Neural crest cell (in vitro differentiated cells): ENCODE data around the gene MYO5A. TPM values are rescaled to one million over a fixed set of nuclear protein-coding genes. Genes with fewer than 3 reads are reported as not detected.

Experiments used
- DNase-seq: peaks from one replicate; pipeline ENCODE4 v3.0.0; 2021; ENCODE audit warnings: low read depth, mixed read lengths, low spot score
- H3K27ac Mint-ChIP-seq: one replicate; pipeline ENCODE4 v1.8.0; 2021; ENCODE audit warnings: mild to moderate bottlenecking, mixed read lengths; ENCODE audit not compliant: unreplicated experiment
- H3K27me3 Mint-ChIP-seq: 2 replicates; pipeline ENCODE4 v1.8.0; 2021; ENCODE audit warnings: low read depth, mild to moderate bottlenecking, mixed read lengths
- H3K36me3 Mint-ChIP-seq: 2 replicates; pipeline ENCODE4 v1.8.0; 2021; ENCODE audit warnings: low read depth, mild to moderate bottlenecking, mixed read lengths
- H3K4me1 Mint-ChIP-seq: 2 replicates; pipeline ENCODE4 v1.8.0; 2021; ENCODE audit warnings: mixed read lengths
- H3K4me3 Mint-ChIP-seq: one replicate; pipeline ENCODE4 v1.8.0; 2021; ENCODE audit warnings: mild to moderate bottlenecking, mixed read lengths
- H3K9me3 Mint-ChIP-seq: 2 replicates; pipeline ENCODE4 v1.8.0; 2021; ENCODE audit warnings: mixed read lengths
- total RNA-seq: library from RNA; stranded (reverse); gene quantifications from 2 replicates; pipeline ENCODE4 v1.2.1, GENCODE V29; 2021
- TF ChIP-seq, protein P1 (sequence below): fragments of 200-600 bp; sonication (generic); conservative IDR thresholded peaks from 2 replicates; pipeline ENCODE4 v1.5.0; 2021; ENCODE audit warnings: antibody characterized with exemption, mild to moderate bottlenecking

The MYO5A gene
- total RNA-seq, 1 donor from 2014 or later = 29.1 TPM

DNA sequence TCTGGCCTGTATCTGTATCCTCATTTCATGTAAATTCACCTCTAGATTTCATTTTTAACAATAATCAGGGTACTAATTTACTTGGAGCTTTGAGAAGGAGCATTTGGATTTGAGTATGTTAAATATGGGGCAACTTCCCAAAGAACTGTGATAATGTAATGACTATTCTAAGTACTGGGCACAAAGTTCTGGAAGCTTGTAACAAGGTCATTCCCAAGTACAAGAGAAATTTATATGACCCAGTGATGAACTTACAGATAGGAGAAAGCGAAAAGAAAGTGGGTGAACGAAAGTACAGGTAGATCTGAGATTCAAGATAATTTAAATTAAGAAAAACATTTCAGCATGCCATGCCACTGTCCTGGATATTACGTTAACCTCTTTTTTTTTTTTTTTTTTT is 93.8 kb downstream of the MYO5A start:
- Mint-ChIP-seq H3K4me3 (no peak overlapping the region), H3K36me3 (no peaks in the 10 kb centered on the region), H3K4me1 (no peaks in the 10 kb centered on the region), H3K27ac (no peak overlapping the region), H3K9me3 (no peaks in the 10 kb centered on the region), H3K27me3 (no peaks in the 10 kb centered on the region)
- TF ChIP-seq, protein P1, sequence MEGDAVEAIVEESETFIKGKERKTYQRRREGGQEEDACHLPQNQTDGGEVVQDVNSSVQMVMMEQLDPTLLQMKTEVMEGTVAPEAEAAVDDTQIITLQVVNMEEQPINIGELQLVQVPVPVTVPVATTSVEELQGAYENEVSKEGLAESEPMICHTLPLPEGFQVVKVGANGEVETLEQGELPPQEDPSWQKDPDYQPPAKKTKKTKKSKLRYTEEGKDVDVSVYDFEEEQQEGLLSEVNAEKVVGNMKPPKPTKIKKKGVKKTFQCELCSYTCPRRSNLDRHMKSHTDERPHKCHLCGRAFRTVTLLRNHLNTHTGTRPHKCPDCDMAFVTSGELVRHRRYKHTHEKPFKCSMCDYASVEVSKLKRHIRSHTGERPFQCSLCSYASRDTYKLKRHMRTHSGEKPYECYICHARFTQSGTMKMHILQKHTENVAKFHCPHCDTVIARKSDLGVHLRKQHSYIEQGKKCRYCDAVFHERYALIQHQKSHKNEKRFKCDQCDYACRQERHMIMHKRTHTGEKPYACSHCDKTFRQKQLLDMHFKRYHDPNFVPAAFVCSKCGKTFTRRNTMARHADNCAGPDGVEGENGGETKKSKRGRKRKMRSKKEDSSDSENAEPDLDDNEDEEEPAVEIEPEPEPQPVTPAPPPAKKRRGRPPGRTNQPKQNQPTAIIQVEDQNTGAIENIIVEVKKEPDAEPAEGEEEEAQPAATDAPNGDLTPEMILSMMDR = no peak
- no peak for DNase-seq

DNA sequence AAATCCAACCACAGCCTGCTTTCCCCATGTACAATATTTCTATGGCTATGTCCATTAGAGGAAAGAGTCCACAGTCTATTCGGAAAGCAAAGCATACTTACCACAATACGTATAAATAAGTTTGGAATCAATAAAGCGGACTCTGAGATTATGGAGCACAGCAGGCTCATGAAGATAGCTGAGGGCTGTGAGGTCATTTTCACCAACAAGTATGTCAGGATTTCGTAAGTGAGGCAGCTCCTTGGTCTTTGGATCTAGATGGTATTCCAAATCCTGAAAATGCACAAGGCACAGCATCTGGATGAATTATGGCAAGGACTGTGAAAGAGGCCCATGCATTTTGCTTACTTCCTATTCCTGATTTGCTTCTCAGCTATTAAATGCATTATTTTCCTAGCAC is 100.4 kb downstream of the MYO5A start:
- no peaks in the 10 kb centered on the region for H3K27me3 Mint-ChIP-seq
- no peaks in the 10 kb centered on the region for H3K9me3 Mint-ChIP-seq
- H3K27ac Mint-ChIP-seq = no peak overlapping the region
- H3K4me3 Mint-ChIP-seq = no peak overlapping the region
- TF ChIP-seq, protein P1 = no peak
- no peaks in the 10 kb centered on the region for H3K36me3 Mint-ChIP-seq
- DNase-seq = no peak
- no peaks in the 10 kb centered on the region for H3K4me1 Mint-ChIP-seq

DNA sequence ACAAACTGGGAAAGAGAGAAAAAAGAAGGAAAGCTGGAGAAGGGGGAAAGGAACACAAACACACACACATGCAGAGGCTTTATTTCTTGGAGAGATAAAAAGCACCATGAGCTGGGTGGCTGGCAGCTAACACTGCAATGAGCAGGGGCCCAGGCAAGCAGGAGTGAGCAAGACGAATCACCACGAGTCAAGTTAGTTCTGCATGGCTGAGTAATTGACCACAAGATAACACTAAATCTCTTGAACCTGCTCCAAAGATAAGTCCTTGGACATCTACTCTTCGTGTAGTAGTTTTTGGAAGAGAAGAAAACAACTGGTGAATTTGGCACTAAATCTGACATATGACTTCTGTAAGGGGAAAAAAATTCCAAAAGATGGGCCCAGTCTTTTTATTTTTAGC is 100.9 kb downstream of the MYO5A start:
- no peaks in the 10 kb centered on the region for H3K9me3 Mint-ChIP-seq
- no peaks in the 10 kb centered on the region for H3K27me3 Mint-ChIP-seq
- H3K4me1 Mint-ChIP-seq = no peaks in the 10 kb centered on the region
- no peaks in the 10 kb centered on the region for H3K36me3 Mint-ChIP-seq
- no peak overlapping the region for H3K4me3 Mint-ChIP-seq
- TF ChIP-seq, protein P1 = no peak
- no peak for DNase-seq
- H3K27ac Mint-ChIP-seq = no peak overlapping the region

DNA sequence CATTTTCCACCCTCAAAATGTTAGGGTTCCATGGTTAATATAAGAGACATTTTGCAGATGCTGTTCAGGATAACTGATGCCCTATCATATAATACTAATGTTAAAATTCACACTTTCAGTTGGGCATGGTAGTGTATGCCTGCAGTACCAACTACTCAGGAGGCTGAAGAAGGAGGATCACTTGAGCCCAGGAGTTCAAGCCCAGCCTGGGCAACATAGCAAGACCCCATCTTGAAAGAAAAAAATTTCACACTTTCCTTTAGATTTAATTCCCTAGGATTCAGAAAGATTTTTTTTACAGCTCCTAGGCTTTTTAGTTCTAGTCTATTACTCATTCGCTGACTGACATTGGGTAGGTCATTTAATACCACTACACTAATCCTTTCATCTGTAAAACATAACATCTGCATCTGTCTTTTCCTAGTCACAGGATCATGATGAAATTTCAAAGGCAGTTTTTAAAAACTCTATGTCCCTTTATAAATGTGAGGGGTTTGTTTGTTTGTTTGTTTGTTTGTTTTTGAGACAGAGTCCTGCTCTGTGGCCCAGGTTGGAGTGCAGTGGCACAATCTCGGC is 103.7 kb downstream of the MYO5A start:
- no peak overlapping the region for H3K4me3 Mint-ChIP-seq
- H3K9me3 Mint-ChIP-seq = no peaks in the 10 kb centered on the region

DNA sequence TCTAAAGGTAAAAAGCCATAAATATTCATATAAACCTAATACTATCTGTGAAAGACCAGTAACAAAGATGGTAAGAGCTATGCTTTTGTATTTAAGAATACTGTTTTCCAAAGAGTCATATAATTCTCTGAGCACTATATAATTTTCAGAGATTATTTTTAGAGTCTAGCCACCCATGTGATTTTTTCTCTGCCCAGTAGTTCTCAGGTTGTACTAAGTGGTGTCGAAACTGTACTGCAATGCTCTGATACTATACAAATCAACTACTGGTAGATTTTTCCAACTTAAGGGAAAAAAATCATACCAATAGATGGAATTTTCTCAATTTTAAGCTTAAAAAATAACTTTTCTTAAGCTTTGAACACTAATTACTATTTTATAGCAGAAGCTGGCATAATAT is 104.8 kb downstream of the MYO5A start:
- Mint-ChIP-seq H3K27me3 (no peaks in the 10 kb centered on the region), H3K9me3 (no peaks in the 10 kb centered on the region), H3K4me1 (no peaks in the 10 kb centered on the region), H3K27ac (no peak overlapping the region), H3K36me3 (no peaks in the 10 kb centered on the region), H3K4me3 (no peak overlapping the region)
- DNase-seq = no peak
- TF ChIP-seq, protein P1 = no peak

More for the DNA sequence above, 103.7 kb downstream of the MYO5A start:
- Mint-ChIP-seq H3K27ac (no peak overlapping the region), H3K4me1 (no peaks in the 10 kb centered on the region), H3K27me3 (no peaks in the 10 kb centered on the region), H3K36me3 (no peaks in the 10 kb centered on the region)
- TF ChIP-seq, protein P1 = no peak
- DNase-seq = no peak

DNA sequence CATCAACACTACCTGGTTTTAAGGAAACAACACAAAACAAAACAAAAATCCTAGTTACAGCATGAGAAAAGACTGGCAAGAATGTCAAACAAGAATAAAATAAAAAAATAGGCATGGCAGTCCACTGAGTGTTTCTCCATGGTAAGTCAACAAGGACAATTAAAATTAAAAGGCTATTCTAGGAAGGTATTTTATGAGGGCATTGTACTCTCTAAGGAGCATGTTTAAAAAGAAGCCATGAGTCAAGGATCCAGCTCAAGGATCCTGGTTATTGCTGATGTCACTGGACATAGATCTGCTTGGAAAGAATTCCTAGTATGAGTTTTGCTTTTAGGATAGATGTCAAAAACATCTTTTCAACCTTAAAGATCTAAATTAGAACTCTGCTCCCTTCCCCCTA is 106.7 kb downstream of the MYO5A start:
- H3K4me3 Mint-ChIP-seq = no peak overlapping the region
- no peaks in the 10 kb centered on the region for H3K4me1 Mint-ChIP-seq
- no peak for DNase-seq
- H3K36me3 Mint-ChIP-seq = no peaks in the 10 kb centered on the region
- H3K27ac Mint-ChIP-seq = no peak overlapping the region
- TF ChIP-seq, protein P1 = no peak
- H3K9me3 Mint-ChIP-seq = no peaks in the 10 kb centered on the region
- no peaks in the 10 kb centered on the region for H3K27me3 Mint-ChIP-seq
